A549 (cell line): ENCODE data around the gene EML4. TPM values are rescaled to one million over a fixed set of nuclear protein-coding genes. Genes with fewer than 3 reads are reported as not detected.
A peak's percentile ranks its signal among the peaks of the same experiment; 100 is the strongest.

Source experiments
- ATAC-seq, 2 experiments: fragments of 200-7000 bp in 1 of 2; fragments of >200 bp in 1 of 2; cut with Nextera tagmentation in 1 of 2; cut with Tn5 transposase in 1 of 2; 3 replicates each; pipeline versions ENCODE4 v1.8.0 to v1.9.1; 2018 to 2020; ENCODE audit warnings: mild to moderate bottlenecking in 1 of 2, moderate library complexity in 1 of 2
- CTCF ChIA-PET: fragments of 300-600 bp; sonication (Branson Sonifier 250); formaldehyde crosslinking; extraction: SDS; loops from one replicate; lab custom pipeline; 2021; ENCODE audit warnings: antibody characterized with exemption, inconsistent platforms; lab: Yijun Ruan, JAX
- POLR2A ChIA-PET: fragments of 350-600 bp; formaldehyde crosslinking; extraction: SDS; loops from one replicate; lab custom pipeline; 2021; ENCODE audit warnings: antibody characterized with exemption, inconsistent platforms; lab: Yijun Ruan, JAX
- DNase-seq, 2 experiments: peaks; one replicate each; pipeline versions ENCODE4 v3.0.0 to v3.0.0-alpha.2; 2011 to 2016; ENCODE audit warnings: low read depth in 1 of 2, low spot score in 1 of 2
- FAIRE-seq: peaks from 2 replicates; lab custom pipeline; 2011; peaks lifted over from hg19 to GRCh38; lab: Jason Lieb, UNC
- H3K27ac ChIP-seq, 2 experiments: fragments of >200 bp; sonication (Bioruptor Twin); formaldehyde crosslinking; 3 replicates each; pipeline ENCODE4 v1.5.1; 2016 to 2017
- H3K4me1 ChIP-seq: fragments of >200 bp; sonication (Bioruptor Twin); formaldehyde crosslinking; 3 replicates; pipeline ENCODE4 v1.6.1; 2016
- H3K4me2 ChIP-seq: fragments of >200 bp; sonication (Bioruptor Twin); formaldehyde crosslinking; 3 replicates; pipeline ENCODE4 v1.6.1; 2016
- H3K4me3 ChIP-seq: fragments of >200 bp; sonication (Bioruptor Twin); formaldehyde crosslinking; 3 replicates; pipeline ENCODE4 v1.5.1; 2016
- H3K9me3 ChIP-seq: fragments of >200 bp; sonication (Bioruptor Twin); formaldehyde crosslinking; 3 replicates; pipeline ENCODE4 v1.6.1; 2016
- BHLHE40 ChIP-seq: IDR thresholded peaks from 2 replicates; pipeline ENCODE4 v1.6.1; 2012; ENCODE audit warnings: low read depth, low read length, inconsistent platforms
- CBX2 ChIP-seq: fragments of 200-600 bp; sonication (generic); IDR thresholded peaks from 2 replicates; pipeline ENCODE4 v1.6.1; 2016; ENCODE audit warnings: low read depth, mild to moderate bottlenecking, borderline replicate concordance
- CBX8 ChIP-seq: fragments of 200-600 bp; sonication (generic); IDR thresholded peaks from 2 replicates; pipeline ENCODE4 v1.6.1; 2016
- CEBPB ChIP-seq, 2 experiments: fragments of >200 bp in 1 of 2; sonication (Bioruptor Twin) in 1 of 2; formaldehyde crosslinking in 1 of 2; IDR thresholded peaks; 2 replicates each; pipeline ENCODE4 v1.6.1; 2012 to 2016
- CHD2 ChIP-seq: fragments of 150-350 bp; IDR thresholded peaks from 2 replicates; pipeline ENCODE4 v1.6.1; 2014; ENCODE audit warnings: low read length; ENCODE audit not compliant: partially characterized antibody
- FOSB ChIP-seq: fragments of 250-450 bp; sonication (Bioruptor Pico); IDR thresholded peaks from 2 replicates; pipeline ENCODE4 v1.5.0; 2020; ENCODE audit warnings: mild to moderate bottlenecking, moderate library complexity
- FOSL2 ChIP-seq, 2 experiments: fragments of 450-650 bp in 1 of 2; fragments of >200 bp in 1 of 2; sonication (Bioruptor Twin) in 1 of 2; formaldehyde crosslinking; IDR thresholded peaks; 2 replicates each; pipeline versions ENCODE4 v1.5.0 to v1.6.1; 2016 to 2020; ENCODE audit warnings: mild to moderate bottlenecking in 1 of 2, moderate library complexity in 1 of 2
- HEYL ChIP-seq: fragments of 250-450 bp; sonication (Bioruptor Pico); IDR thresholded peaks from 2 replicates; pipeline ENCODE4 v1.8.0; 2021; ENCODE audit warnings: mild to moderate bottlenecking, moderate library complexity
- HMGXB4 ChIP-seq: fragments of 250-450 bp; sonication (Bioruptor Pico); IDR thresholded peaks from 2 replicates; pipeline ENCODE4 v1.5.0; 2021; ENCODE audit warnings: mild to moderate bottlenecking, moderate library complexity, borderline replicate concordance
- HOXB5 ChIP-seq: fragments of 250-450 bp; sonication (Bioruptor Pico); IDR thresholded peaks from 2 replicates; pipeline ENCODE4 v1.5.0; 2020; ENCODE audit warnings: mild to moderate bottlenecking, moderate library complexity
- JUNB ChIP-seq: fragments of >200 bp; sonication (Bioruptor Twin); formaldehyde crosslinking; IDR thresholded peaks from 2 replicates; pipeline ENCODE4 v1.6.1; 2016
- MAFK ChIP-seq: fragments of 450-650 bp; IDR thresholded peaks from 2 replicates; pipeline ENCODE4 v1.6.1; 2014; ENCODE audit not compliant: partially characterized antibody
- NFE2L2 ChIP-seq: fragments of 150-350 bp; conservative IDR thresholded peaks from 2 replicates; pipeline ENCODE4 v1.6.1; 2014; ENCODE audit warnings: low read length
- NPAS2 ChIP-seq: fragments of 250-450 bp; sonication (Bioruptor Pico); IDR thresholded peaks from 2 replicates; pipeline ENCODE4 v1.8.0; 2022; ENCODE audit warnings: mild to moderate bottlenecking, moderate library complexity, borderline replicate concordance
- NR3C1 ChIP-seq: fragments of >200 bp; sonication (Bioruptor Twin); formaldehyde crosslinking; IDR thresholded peaks from 3 replicates; pipeline ENCODE4 v1.6.1; 2017
- PBX3 ChIP-seq: IDR thresholded peaks from 2 replicates; pipeline ENCODE4 v1.6.1; 2012
- POLR2A ChIP-seq: IDR thresholded peaks from 2 replicates; pipeline ENCODE4 v1.6.1; 2012; ENCODE audit warnings: mild to moderate bottlenecking, low read length
- RARB ChIP-seq: fragments of 250-450 bp; sonication (Bioruptor Pico); IDR thresholded peaks from 2 replicates; pipeline ENCODE4 v1.8.0; 2021; ENCODE audit warnings: mild to moderate bottlenecking, moderate library complexity
- RCOR1 ChIP-seq: fragments of 150-350 bp; IDR thresholded peaks from 2 replicates; pipeline ENCODE4 v1.6.1; 2014; ENCODE audit warnings: antibody characterized with exemption, low read length, low read depth
- RNF2 ChIP-seq: fragments of 200-600 bp; sonication (generic); IDR thresholded peaks from 2 replicates; pipeline ENCODE4 v1.6.1; 2016; ENCODE audit warnings: low read depth, mild to moderate bottlenecking, antibody characterized with exemption, moderate library complexity, borderline replicate concordance
- TFCP2L1 ChIP-seq: fragments of 250-450 bp; sonication (Bioruptor Pico); IDR thresholded peaks from 2 replicates; pipeline ENCODE4 v1.5.0; 2021; ENCODE audit warnings: mild to moderate bottlenecking
- ZC3H11A ChIP-seq: fragments of 450-650 bp; IDR thresholded peaks from 2 replicates; pipeline ENCODE4 v1.6.1; 2014; ENCODE audit warnings: antibody characterized with exemption, mild to moderate bottlenecking
- ZNF302 ChIP-seq: fragments of 250-450 bp; sonication (Bioruptor Pico); IDR thresholded peaks from 2 replicates; pipeline ENCODE4 v1.9.0; 2021; ENCODE audit warnings: inconsistent platforms, mild to moderate bottlenecking, moderate library complexity
- ZSCAN20 ChIP-seq: fragments of 250-450 bp; sonication (Bioruptor Pico); IDR thresholded peaks from 2 replicates; pipeline ENCODE4 v1.8.0; 2022; ENCODE audit warnings: mild to moderate bottlenecking, moderate library complexity
- WGBS: methylation state at CpG from one replicate; pipeline ENCODE4 v1.1.6; 2017; ENCODE audit errors: missing lambda C conversion rate; 5-methylcytosine and 5-hydroxymethylcytosine counted together
- polyA plus RNA-seq, 4 experiments: library from polyadenylated mRNA; depleted of rRNA in 3 of 4; stranded (reverse); fragments of >200 nt; fragmentation: RNase III in 1 of 4; extraction: RNeasy Plus Mini Kit Qiagen cat#74134 plus additional on column Dnase treatment in 1 of 4; gene quantifications; 2 replicates in 3 of 4; 3 replicates in 1 of 4; pipeline ENCODE4 v1.2.3, GENCODE V29; 2011 to 2017
- TF ChIP-seq, protein P1 (sequence below): fragments of 250-450 bp; sonication (Bioruptor Pico); IDR thresholded peaks from 2 replicates; pipeline ENCODE4 v1.5.0; 2020; ENCODE audit warnings: low read depth, mild to moderate bottlenecking, moderate library complexity
- TF ChIP-seq, protein P2 (sequence below): fragments of 150-350 bp; IDR thresholded peaks from 2 replicates; pipeline ENCODE4 v1.6.1; 2014; ENCODE audit warnings: low read depth, mild to moderate bottlenecking, low read length

Gene EML4
- polyA plus RNA-seq, 2 of the 4 experiments (the other 2 are of a cell fraction): 34.6 to 130 TPM

GRCh38 chr2:42189235-42189566 lies 20.0 kb downstream of the EML4 start:
- POLR2A ChIA-PET: no interaction called here

DNA sequence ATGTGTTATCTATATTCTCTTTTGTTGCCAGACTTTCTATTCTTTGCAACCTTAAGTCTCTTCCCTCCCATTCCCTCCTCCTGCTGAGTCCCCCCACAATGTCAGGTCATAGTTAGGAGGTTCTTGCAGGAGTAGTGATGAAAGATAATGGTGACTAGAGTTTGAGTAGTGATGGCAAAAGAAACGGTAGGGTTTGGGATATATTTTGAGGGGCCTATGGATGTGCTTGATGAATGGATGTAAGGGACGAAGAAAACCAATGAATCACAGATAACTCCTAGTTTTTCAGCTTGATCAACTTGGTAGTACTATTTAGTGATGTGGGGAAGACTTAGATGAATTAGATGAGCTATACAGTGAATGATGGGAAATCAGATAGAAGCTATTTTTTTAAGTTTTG lies 21.0 kb downstream of the EML4 start:
- 69% methylated on average over 2 of the region's 2 CpGs for WGBS
- ChIA-PET CTCF (interaction anchor here (0.9 to 1.8 kb wide), 4 partner anchors 20 to 321 kb away, joined by 3 to 5 read pairs (median 4); no protein-coding TSS in a partner anchor), POLR2A (no interaction called here)
- Histone ChIP-seq H3K9me3 (no peaks in the 10 kb centered on the region), H3K4me2 (peak overlapping the region; percentile 77; the same call in 2 of the 3 replicates), H3K4me3 (no peak overlapping the region), H3K4me1 (peaks cover 58% of the 10 kb centered on the region), H3K27ac (peak overlapping the region in 1 of 2 experiments; percentile 55; a peak in 2 of 6 replicates)
- ATAC-seq: no peak
- DNase-seq: no peak
- FAIRE-seq: peak; percentile 51
- no peak for TF ChIP-seq JUNB
- TF ChIP-seq FOSB (CRISPR knock-in tag): no peak
- no peak for TF ChIP-seq ZSCAN20 (CRISPR knock-in tag)
- no peak for TF ChIP-seq CBX8
- TF ChIP-seq, protein P1, sequence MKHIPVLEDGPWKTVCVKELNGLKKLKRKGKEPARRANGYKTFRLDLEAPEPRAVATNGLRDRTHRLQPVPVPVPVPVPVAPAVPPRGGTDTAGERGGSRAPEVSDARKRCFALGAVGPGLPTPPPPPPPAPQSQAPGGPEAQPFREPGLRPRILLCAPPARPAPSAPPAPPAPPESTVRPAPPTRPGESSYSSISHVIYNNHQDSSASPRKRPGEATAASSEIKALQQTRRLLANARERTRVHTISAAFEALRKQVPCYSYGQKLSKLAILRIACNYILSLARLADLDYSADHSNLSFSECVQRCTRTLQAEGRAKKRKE (CRISPR knock-in tag): no peak
- no peak for TF ChIP-seq CEBPB (IDR thresholded peaks at IDR 0.05)
- TF ChIP-seq NR3C1: no peak
- no peak for TF ChIP-seq HOXB5 (CRISPR knock-in tag)
- no peak for TF ChIP-seq BHLHE40
- TF ChIP-seq RCOR1: no peak

More at GRCh38 chr2:42189235-42189566, 20.0 kb downstream of the EML4 start:
- ATAC-seq: no peak
- DNase-seq: no peak
- peaks cover 48% of the 10 kb centered on the region for H3K4me1 ChIP-seq
- H3K4me3 ChIP-seq: no peak overlapping the region
- WGBS: 94% methylated on average over 2 of the region's 2 CpGs
- FAIRE-seq: no peak
- CTCF ChIA-PET: no interaction called here
- 0 out of 6 replicates have a peak overlapping the region, but pooled peaks of 1 of the 2 experiments have one; percentile 4 for H3K27ac ChIP-seq
- no peak overlapping the region for H3K4me2 ChIP-seq
- H3K9me3 ChIP-seq: no peaks in the 10 kb centered on the region
- TF ChIP-seq NFE2L2 (no peak), CBX2 (no peak), NPAS2 (no peak), FOSL2 (IDR thresholded peaks at IDR 0.05) (no peak), FOSL2 (CRISPR knock-in tag; IDR thresholded peaks at IDR 0.05) (no peak), RNF2 (no peak), RARB (CRISPR knock-in tag) (no peak), MAFK (no peak), PBX3 (no peak), POLR2A (no peak)
- TF ChIP-seq, protein P2, sequence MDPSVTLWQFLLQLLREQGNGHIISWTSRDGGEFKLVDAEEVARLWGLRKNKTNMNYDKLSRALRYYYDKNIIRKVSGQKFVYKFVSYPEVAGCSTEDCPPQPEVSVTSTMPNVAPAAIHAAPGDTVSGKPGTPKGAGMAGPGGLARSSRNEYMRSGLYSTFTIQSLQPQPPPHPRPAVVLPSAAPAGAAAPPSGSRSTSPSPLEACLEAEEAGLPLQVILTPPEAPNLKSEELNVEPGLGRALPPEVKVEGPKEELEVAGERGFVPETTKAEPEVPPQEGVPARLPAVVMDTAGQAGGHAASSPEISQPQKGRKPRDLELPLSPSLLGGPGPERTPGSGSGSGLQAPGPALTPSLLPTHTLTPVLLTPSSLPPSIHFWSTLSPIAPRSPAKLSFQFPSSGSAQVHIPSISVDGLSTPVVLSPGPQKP: no peak

DNA sequence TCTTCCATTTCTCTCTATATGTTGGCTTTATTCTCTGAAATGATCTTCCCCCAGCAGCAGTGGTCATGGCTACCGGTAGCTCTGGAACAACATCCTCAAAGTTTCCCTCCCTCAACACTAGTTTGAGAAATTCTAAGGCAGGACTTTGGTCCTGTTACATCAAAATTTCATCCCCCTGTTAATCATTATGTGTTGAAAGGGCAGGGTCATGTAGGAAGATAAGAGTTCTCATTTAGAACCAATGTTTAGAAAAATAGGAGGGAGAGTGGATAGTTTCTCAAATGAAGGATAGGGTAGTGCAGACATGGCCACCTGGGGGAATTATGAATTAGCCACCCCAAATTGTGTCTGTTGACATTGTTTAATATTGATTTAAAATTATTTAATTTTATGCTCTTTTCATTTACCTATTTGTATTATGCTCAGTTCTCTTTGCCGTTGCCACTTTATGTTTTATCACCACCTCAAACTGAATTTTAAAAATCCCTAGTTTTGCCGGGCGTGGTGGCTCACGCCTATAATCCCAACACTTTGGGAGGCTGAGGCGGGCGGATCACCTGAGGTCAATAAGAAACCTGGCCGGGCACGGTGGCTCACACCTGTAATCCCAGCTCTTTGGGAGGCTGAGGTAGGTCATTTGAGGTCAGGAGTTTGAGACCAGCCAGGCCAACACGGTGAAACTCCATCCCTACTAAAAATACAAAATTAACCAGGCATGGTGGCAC lies 22.3 kb downstream of the EML4 start:
- POLR2A ChIA-PET: no interaction called here
- no peak overlapping the region for H3K4me3 ChIP-seq
- H3K4me1 ChIP-seq: peaks cover 65% of the 10 kb centered on the region
- FAIRE-seq (no peak), ATAC-seq (peak; percentile 60 to 65; a peak in 4 of 6 replicates), DNase-seq (peak in 1 of 2 experiments; percentile 65)
- peak overlapping the region; percentile 39 to 63 for H3K27ac ChIP-seq
- WGBS: 72% methylated on average over 10 of the region's 10 CpGs
- CTCF ChIA-PET: interaction anchor here (1.3 to 1.8 kb wide), 2 partner anchors 73 to 322 kb away, joined by 3 to 5 read pairs; no protein-coding TSS in a partner anchor
- TF ChIP-seq ZNF302 (CRISPR knock-in tag): no peak
- no peak for TF ChIP-seq RCOR1
- no peak for TF ChIP-seq PBX3
- TF ChIP-seq, protein P2: no peak
- no peak for TF ChIP-seq HEYL
- no peak for TF ChIP-seq CBX2
- no peak for TF ChIP-seq CEBPB (IDR thresholded peaks at IDR 0.05)
- no peak for TF ChIP-seq HMGXB4
- no peak for TF ChIP-seq MAFK
- no peak for TF ChIP-seq CHD2
- no peak for TF ChIP-seq TFCP2L1 (CRISPR knock-in tag)
- no peak for TF ChIP-seq ZC3H11A
- H3K9me3 ChIP-seq: no peaks in the 10 kb centered on the region
- peak overlapping the region; percentile 77 for H3K4me2 ChIP-seq
